K562 (cell line): Measurements from ENCODE around the gene YES1. TPM values are rescaled to one million over a fixed set of nuclear protein-coding genes. Genes with fewer than 3 reads are reported as not detected.
A peak's percentile ranks its signal among the peaks of the same experiment; 100 is the strongest.

Source experiments
- BCOR ChIP-seq: fragments of 450-650 bp; IDR thresholded peaks from 2 replicates; pipeline ENCODE4 v1.6.1; 2016
- GMEB1 ChIP-seq: fragments of 250-450 bp; sonication (Bioruptor Pico); IDR thresholded peaks from 2 replicates; pipeline ENCODE4 v1.4.0; 2020; ENCODE audit warnings: mild to moderate bottlenecking
- HCFC1 ChIP-seq: IDR thresholded peaks from 2 replicates; pipeline ENCODE4 v1.6.1; 2012; ENCODE audit warnings: low read depth, low read length, improper control_type of control experiment
- HIVEP1 ChIP-seq: fragments of 250-450 bp; sonication (Bioruptor Pico); IDR thresholded peaks from 2 replicates; pipeline ENCODE4 v1.4.0; 2020; ENCODE audit warnings: mild to moderate bottlenecking
- HNRNPH1 ChIP-seq: fragments of 200-400 bp; formaldehyde crosslinking; optimal IDR thresholded peaks from 2 replicates; pipeline ENCODE3; 2017; ENCODE audit warnings: low read depth, mild to moderate bottlenecking, low read length, moderate library complexity
- PHF20 ChIP-seq: fragments of 450-650 bp; IDR thresholded peaks from 2 replicates; pipeline ENCODE4 v1.6.1; 2018; ENCODE audit not compliant: partially characterized antibody
- RREB1 ChIP-seq: fragments of 250-450 bp; sonication (Bioruptor Pico); IDR thresholded peaks from 2 replicates; pipeline ENCODE4 v1.4.0; 2020
- ZBTB7A ChIP-seq: IDR thresholded peaks from 2 replicates; pipeline ENCODE4 v1.6.1; 2011; ENCODE audit warnings: low read depth, mild to moderate bottlenecking, low read length, moderate library complexity, borderline replicate concordance; ENCODE audit not compliant: control insufficient read depth
- ZEB2 ChIP-seq: fragments of 450-650 bp; IDR thresholded peaks from 2 replicates; pipeline ENCODE4 v1.6.1; 2016
- ZNF655 ChIP-seq: fragments of 250-450 bp; sonication (Bioruptor Pico); IDR thresholded peaks from 2 replicates; pipeline ENCODE4 v1.5.0; 2021
- ZNF668 ChIP-seq: fragments of 250-450 bp; sonication (Bioruptor Pico); IDR thresholded peaks from 2 replicates; pipeline ENCODE4 v1.8.0; 2022; ENCODE audit warnings: mild to moderate bottlenecking, inconsistent platforms
- ZZZ3 ChIP-seq: fragments of 450-650 bp; IDR thresholded peaks from 2 replicates; pipeline ENCODE4 v1.6.1; 2016; ENCODE audit warnings: antibody characterized with exemption, mild to moderate bottlenecking, moderate library complexity
- polyA plus RNA-seq, 8 experiments: library from polyadenylated mRNA; depleted of rRNA in 4 of 8; stranded (reverse) in 5 of 8; unstranded in 3 of 8; fragments of >200 nt; fragmentation: Nextera tagmentation in 2 of 8; fragmentation: Illumina TruSeq in 1 of 8; extraction: Ambion mirVana in 2 of 8; extraction: Trizol in 1 of 8; gene quantifications; 2 replicates each; pipeline versions ENCODE4 v1.2.1 to v1.2.3, GENCODE V29; 2011 to 2014; ENCODE audit warnings: inconsistent platforms in 1 of 8, missing spikeins in 1 of 8
- total RNA-seq, 7 experiments: library from RNA; depleted of rRNA in 6 of 7; stranded (reverse); fragments of >200 nt in 6 of 7; fragmentation: Illumina TruSeq in 2 of 7; extraction: Trizol in 2 of 7; gene quantifications; 2 replicates each; pipeline versions ENCODE4 v1.2.1 to v1.2.3, GENCODE V29; 2011 to 2021; ENCODE audit warnings: low replicate concordance in 1 of 7
- TF ChIP-seq, protein P1 (sequence below): fragments of 450-650 bp; formaldehyde crosslinking; IDR thresholded peaks from 2 replicates; pipeline ENCODE4 v1.4.0; 2022; ENCODE audit warnings: missing genetic modification characterization
- TF ChIP-seq, protein P2 (sequence below), 2 experiments: fragments of 450-650 bp in 1 of 2; sonication (generic) in 1 of 2; formaldehyde crosslinking; conservative IDR thresholded peaks; 2 replicates each; pipeline versions ENCODE4 v1.4.0 to v1.8.1; 2020 to 2022; ENCODE audit warnings: mild to moderate bottlenecking in 1 of 2, missing genetic modification reagents in 1 of 2

The YES1 gene
- total and polyA plus RNA-seq, 9 of the 15 experiments (the other 6 are each of a cell fraction or from before 2014, with no cell fraction given) = 37.2 to 115 (median 77.7) TPM

DNA sequence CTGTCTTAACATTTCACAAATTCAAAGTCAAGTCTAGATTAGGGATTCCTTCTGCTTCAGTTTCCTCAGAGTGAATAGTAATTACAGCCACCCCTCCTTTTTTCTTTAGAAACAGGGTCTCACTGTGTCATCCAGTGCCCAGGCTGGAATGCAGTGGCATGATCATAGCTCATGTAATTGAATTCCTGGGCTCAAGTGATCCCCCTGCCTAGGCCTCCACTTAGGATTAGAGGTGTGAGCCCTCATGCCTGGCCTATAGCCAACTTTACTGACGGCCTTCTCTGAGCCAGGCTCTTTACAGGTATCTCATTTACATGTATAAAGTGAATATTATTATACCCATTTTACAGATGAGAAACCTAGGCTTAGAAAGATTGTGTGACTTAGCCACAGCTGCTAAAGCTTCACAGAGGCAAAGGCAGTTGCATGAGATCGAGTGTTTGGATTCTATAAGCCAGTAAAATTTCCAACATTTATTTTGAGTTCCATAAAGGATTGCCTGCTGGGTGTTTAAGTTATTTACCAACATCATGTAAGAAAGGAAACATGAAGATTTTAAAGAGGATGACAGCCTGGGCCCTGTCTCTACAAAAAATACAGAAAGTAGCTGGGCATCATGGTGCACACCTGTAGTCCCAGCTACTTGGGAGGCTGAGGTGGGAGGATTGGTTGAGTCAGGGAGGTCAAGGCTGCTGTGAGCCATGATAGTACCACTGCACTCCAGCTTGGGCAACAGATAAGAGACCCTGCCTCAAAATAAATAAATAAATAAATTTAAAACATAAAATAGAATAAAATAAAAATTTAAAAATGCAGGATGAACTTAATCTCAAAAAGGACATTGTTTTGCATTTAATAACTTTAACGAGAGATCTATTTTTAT is 101.4 kb downstream of the YES1 start (continued):
- TF ChIP-seq, protein P1, sequence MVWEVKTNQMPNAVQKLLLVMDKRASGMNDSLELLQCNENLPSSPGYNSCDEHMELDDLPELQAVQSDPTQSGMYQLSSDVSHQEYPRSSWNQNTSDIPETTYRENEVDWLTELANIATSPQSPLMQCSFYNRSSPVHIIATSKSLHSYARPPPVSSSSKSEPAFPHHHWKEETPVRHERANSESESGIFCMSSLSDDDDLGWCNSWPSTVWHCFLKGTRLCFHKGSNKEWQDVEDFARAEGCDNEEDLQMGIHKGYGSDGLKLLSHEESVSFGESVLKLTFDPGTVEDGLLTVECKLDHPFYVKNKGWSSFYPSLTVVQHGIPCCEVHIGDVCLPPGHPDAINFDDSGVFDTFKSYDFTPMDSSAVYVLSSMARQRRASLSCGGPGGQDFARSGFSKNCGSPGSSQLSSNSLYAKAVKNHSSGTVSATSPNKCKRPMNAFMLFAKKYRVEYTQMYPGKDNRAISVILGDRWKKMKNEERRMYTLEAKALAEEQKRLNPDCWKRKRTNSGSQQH = no peak
- TF ChIP-seq GMEB1 (CRISPR knock-in tag) (no peak), ZNF655 (no peak), ZBTB7A (peak; percentile 48; the same call in 1 of the 2 replicates), RREB1 (CRISPR knock-in tag) (no peak), ZNF668 (no peak), ZEB2 (no peak), BCOR (no peak; the same call in 1 of the 2 replicates), HIVEP1 (CRISPR knock-in tag) (no peak), ZZZ3 (no peak), HCFC1 (no peak), PHF20 (no peak), HNRNPH1 (no peak)
- TF ChIP-seq, protein P2, sequence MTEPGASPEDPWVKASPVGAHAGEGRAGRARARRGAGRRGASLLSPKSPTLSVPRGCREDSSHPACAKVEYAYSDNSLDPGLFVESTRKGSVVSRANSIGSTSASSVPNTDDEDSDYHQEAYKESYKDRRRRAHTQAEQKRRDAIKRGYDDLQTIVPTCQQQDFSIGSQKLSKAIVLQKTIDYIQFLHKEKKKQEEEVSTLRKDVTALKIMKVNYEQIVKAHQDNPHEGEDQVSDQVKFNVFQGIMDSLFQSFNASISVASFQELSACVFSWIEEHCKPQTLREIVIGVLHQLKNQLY (CRISPR knock-in tag; conservative IDR thresholded peaks at IDR 0.05) = no peak
